Activated T-helper 9 cell treated with anti-CD3 and anti-CD28 coated beads, Interleukin-2, amount 50 U/mL, for 16 hours (primary cell): ENCODE measurements around the gene RGPD6.
"Not testable (repeated sequence)": the region's sequence is repeated elsewhere in the genome, so short reads cannot be mapped to it uniquely, and the experiment has no call there.

Experiments
- DNase-seq: peaks from one replicate; pipeline ENCODE4 v3.0.0-alpha.2; 2020; ENCODE audit warnings: low read depth

RGPD6 gene

GRCh38 chr2:110576763-110577416 is at the start of gene RGPD6:
RGPD6 (minus strand) TSS chr2:110577222; CDS start chr2:110577024, 198 bp downstream.
- DNase-seq, result not testable (repeated sequence)

- not testable (repeated sequence) for DNase-seq
Observed at GRCh38 chr2:110619326-110619939, 42.4 kb upstream of the RGPD6 start.

DNA sequence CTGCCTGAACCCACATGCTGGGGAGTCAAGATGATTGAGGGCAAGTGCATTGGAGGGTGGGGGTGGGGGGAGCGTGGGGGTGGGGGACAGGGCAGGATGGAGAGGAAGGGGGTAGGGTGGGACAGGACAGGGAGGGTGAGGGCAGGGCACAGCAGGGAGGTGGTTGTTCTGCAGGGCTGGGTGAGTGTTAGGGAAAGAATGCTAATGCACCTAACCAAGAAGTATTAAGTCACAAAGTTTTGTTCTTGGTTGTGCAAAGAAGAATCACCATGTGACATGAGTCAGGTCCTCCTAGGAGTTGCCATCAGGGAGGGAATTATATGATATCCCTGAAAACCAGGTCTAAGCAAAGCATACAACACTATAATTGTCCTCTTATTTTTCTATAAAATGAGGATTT is 36.9 kb upstream of the RGPD6 start:
- DNase-seq, result not testable (repeated sequence)

- DNase-seq, result not testable (repeated sequence)
Observed at GRCh38 chr2:110610613-110611250, 33.7 kb upstream of the RGPD6 start.

GRCh38 chr2:110609843-110610612 is 33.0 kb upstream of the RGPD6 start:
- DNase-seq, result not testable (repeated sequence)

GRCh38 chr2:110608788-110609502 is 31.9 kb upstream of the RGPD6 start:
- not testable (repeated sequence) for DNase-seq

DNA sequence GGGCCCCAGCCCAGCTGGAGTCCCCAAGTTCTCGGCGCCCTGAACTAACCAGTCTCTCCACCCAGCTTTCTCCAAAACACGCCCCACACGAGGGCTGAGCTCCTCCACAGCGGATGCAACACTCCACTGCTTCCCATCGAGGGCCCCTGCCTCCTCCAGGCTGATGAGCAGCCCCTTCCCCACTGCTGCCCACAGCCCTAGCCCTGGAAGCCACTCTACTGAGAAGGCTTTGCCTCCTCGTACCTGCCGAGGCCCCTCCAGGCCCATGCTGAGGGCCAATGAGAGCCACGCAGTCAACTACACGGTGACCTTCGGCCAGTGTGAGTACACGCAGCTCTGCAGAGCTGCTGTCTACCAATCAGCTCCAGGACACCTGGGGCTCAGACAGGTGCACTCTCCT is 28.0 kb upstream of the RGPD6 start:
- DNase-seq, result not testable (repeated sequence)

DNA sequence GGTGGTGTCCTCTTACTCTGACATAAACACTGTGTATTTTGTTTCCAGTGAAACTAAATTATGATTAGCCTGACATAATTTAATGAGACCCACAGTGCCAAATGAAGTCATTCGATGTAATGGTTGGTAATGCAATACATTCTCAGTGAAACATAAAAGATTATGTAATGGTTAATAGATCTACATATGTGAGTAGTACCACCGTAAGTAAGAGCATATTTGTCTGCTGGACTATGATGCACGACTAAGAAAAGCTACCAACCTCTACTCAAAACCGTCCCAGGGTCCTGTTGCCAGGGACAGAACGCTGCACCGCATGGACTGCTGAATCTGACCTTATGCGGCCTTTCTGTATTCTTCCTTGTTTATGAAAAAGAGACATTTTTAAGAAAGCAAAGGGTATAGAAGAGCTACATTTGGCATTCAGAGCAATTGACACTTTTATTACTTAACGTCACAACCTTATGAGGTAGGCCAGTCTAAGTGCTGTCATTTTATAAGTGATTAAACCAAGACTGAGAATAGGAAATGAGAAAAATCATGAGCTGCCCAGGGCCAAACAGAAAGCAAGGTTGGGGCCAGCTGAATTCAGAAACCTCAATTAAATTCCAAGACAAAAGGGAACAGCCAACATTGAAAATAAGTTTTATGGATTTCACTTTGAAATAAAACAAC is 27.0 kb upstream of the RGPD6 start:
- DNase-seq, result not testable (repeated sequence)

DNA sequence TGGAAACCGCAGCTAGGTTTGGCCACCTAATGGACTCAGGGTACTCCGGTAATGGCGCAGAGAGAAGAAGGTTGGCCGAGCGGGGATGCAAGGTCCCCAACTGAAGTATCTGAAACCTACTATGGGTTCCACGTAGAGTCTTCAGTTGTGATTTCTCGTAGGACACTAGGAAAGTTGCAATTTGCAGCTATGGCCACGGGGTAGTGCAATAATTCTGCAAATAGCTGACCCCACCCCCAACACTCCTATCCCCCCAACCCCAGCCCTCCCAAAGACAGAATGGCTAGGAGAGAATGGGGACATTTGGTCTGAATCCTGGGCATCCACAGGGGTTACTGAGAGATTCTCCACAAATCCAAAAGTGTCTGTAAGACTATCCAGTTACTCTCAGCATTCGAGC is 25.1 kb upstream of the RGPD6 start:
- not testable (repeated sequence) for DNase-seq

- DNase-seq, result not testable (repeated sequence)
Observed at GRCh38 chr2:110591973-110592372, 15.0 kb upstream of the RGPD6 start.

DNA sequence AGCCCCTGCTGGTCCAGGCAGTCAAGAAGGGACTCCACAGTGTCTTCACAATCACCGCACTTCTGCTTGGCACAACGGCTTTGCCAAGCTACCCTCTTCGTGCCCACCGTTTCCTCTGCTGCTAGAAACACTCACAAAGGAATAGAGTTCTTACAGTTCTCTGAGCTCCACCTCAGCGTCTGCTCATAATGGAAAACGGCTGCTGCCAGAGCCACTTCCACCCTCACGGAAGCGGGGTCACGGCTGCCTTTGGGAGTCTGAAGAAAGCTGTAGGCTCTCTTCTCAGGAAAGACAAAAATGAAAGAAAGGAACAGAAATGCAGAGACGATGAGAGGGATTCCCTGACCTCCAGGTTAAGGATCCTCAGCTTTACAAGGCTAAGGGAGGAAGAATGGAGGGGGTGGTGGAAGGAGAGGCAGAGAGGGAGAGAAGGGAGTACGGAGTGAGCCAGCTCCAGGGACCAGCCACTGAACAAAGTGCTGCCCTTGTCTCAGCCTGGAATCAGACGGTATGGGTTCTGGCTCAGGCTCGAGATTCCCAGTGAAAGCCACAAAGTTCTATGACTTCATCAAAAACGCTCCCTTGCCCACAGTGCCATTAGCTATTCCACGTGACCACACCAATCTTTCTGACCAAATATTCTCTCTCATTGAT is 12.8 kb upstream of the RGPD6 start:
- DNase-seq, result not testable (repeated sequence)

- DNase-seq, result not testable (repeated sequence)
Observed at GRCh38 chr2:110588520-110588919, 11.5 kb upstream of the RGPD6 start.

DNA sequence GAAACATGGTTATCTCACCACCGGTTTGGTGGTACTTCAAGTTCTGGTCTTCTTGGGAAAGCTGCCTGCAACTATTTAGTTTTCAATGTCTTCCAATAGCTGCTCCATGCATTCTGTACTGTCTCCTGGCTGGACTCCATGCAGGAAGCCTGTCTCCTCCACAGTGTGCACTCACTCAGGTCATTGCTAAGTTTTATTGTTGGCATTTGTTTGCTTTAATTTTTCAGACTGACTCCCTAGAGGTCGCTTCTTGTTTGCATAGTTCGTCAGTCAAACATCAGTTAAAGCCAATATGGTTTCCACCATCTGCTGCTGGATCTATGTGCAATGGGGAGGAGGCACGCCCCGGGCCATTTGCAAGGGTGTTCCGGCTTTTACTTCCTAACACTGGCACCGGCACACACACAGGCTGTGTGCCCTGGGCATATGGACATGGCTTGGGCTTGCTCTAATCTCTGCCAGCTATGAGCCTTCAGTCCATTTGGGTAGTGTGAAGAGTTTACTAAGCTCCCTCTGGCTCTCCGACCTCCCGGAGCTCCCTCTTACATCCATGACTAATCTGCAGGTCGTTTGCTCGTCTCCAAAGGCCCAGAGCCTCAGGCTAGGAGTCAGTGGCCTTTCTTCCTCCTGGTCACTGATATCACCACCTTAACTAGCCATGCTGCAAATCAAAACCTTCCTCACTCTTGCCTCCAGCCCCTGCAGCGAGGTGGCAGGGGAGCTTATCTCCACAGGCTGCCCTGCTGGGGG is 2.4 kb upstream of the RGPD6 start:
- not testable (repeated sequence) for DNase-seq

DNA sequence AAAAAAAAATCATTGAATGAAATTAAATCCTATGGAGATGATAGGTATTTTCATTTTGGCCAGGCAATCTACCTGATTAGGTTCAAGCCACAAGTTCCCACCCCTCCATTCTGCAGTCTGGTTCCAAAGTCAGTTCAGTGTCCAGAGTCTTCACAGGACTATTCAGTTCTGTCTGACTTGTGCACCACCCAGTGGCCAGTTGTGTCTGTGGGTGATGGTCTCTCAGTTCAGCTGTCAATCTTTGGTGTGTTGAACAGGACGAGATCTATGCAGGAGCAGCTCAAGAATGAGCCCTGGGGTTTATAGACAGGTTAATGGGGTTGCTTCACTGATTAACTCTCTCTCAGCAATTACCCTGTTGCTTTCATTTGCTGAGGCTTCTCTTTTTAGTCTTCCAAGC is 1.4 kb upstream of the RGPD6 start:
- not testable (repeated sequence) for DNase-seq

DNA sequence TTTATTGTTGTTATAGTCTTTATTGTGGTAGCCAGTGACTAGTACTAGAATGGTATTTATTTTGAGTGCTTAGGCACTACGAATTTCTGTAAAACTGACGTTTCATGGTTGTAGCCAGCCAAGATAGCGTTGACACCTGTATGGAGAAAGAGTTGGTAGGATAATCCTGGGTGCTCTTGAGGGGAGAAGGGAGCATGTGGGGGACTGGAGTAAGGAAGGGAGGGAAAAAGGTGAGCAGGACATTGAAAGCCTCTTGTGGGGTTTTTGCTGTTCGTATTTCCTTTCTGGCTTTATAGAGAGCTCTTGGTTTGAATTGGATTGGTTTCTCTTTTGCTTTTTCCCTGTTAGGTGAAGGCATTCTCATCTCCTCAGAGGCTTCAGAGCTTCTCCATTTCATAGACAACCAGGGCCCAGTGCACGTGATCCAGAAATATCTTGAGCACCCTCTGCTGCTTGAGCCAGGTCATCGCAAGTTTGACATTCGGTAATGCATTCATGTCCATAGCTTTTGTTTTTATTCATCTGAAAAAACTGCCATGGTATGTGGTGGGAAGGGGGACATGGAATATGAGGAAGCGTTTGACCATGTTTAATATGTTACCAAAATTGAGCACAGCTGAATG is 77.2 kb downstream of the RGPD6 start:
- not testable (repeated sequence) for DNase-seq

DNA sequence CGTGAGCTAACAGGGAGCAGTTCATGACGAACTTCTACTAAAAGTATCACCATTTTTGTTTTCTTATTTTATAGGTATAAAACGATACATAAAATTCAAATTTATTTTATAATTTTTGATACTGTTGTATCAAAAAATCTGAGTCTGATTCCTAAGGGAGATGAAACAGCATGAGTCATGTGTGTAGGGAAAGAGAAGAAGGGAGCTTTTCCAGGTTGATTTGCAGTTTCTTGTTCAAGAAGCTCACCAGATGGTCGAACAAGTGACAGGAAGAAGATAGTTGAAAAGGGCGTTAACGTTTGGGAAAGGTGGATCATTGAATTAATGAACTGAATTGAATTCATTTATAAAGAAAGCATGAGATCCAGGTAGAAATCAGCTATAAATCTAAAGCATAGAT is 81.0 kb downstream of the RGPD6 start:
- DNase-seq, result not testable (repeated sequence)

- not testable (repeated sequence) for DNase-seq
Observed at GRCh38 chr2:110494488-110494887, 82.5 kb downstream of the RGPD6 start.

GRCh38 chr2:110488991-110489390 is 88.0 kb downstream of the RGPD6 start:
- not testable (repeated sequence) for DNase-seq

GRCh38 chr2:110482697-110483096 is 94.3 kb downstream of the RGPD6 start:
- not testable (repeated sequence) for DNase-seq
